ENCODE results near the gene CACNA1S.

The CACNA1S gene

GRCh38 chr1:201000391-201000790 lies 111.8 kb downstream of the CACNA1S start:
- TF ChIP-seq CTCF (IDR thresholded peaks at IDR 0.05; ENCODE audit: low read depth, low read length): no peak
- H3K4me3 ChIP-seq (ENCODE audit: low read depth, low read length): no peak overlapping the region

GRCh38 chr1:200999667-201000066 lies 112.6 kb downstream of the CACNA1S start:
- H3K4me3 ChIP-seq (ENCODE audit: low read depth, low read length): no peak overlapping the region
- TF ChIP-seq CTCF (IDR thresholded peaks at IDR 0.05; ENCODE audit: low read depth, low read length): no peak

- no peak overlapping the region for H3K4me3 ChIP-seq (ENCODE audit: low read depth, low read length)
- no peak for TF ChIP-seq CTCF (IDR thresholded peaks at IDR 0.05; ENCODE audit: low read depth, low read length)
These were observed 113.9 kb downstream of the CACNA1S start for GRCh38 chr1:200998323-200998722.

GRCh38 chr1:200992382-200993048 lies 119.7 kb downstream of the CACNA1S start:
- TF ChIP-seq CTCF (IDR thresholded peaks at IDR 0.05; ENCODE audit: low read depth, low read length): no peak
- no peak overlapping the region for H3K4me3 ChIP-seq (ENCODE audit: low read depth, low read length)

GRCh38 chr1:200991097-200991614 lies 121.1 kb downstream of the CACNA1S start:
- no peak for TF ChIP-seq CTCF (IDR thresholded peaks at IDR 0.05; ENCODE audit: low read depth, low read length)
- no peak overlapping the region for H3K4me3 ChIP-seq (ENCODE audit: low read depth, low read length)

- TF ChIP-seq CTCF (IDR thresholded peaks at IDR 0.05; ENCODE audit: low read depth, low read length): no peak
- H3K4me3 ChIP-seq (ENCODE audit: low read depth, low read length): no peak overlapping the region
These were observed 122.1 kb downstream of the CACNA1S start for GRCh38 chr1:200990114-200990513.

Measured in WI38 (cell line).